Measurements from ENCODE around the gene IL27RA.
A peak's percentile ranks its signal among the peaks of the same experiment; 100 is the strongest.

The IL27RA gene

DNA sequence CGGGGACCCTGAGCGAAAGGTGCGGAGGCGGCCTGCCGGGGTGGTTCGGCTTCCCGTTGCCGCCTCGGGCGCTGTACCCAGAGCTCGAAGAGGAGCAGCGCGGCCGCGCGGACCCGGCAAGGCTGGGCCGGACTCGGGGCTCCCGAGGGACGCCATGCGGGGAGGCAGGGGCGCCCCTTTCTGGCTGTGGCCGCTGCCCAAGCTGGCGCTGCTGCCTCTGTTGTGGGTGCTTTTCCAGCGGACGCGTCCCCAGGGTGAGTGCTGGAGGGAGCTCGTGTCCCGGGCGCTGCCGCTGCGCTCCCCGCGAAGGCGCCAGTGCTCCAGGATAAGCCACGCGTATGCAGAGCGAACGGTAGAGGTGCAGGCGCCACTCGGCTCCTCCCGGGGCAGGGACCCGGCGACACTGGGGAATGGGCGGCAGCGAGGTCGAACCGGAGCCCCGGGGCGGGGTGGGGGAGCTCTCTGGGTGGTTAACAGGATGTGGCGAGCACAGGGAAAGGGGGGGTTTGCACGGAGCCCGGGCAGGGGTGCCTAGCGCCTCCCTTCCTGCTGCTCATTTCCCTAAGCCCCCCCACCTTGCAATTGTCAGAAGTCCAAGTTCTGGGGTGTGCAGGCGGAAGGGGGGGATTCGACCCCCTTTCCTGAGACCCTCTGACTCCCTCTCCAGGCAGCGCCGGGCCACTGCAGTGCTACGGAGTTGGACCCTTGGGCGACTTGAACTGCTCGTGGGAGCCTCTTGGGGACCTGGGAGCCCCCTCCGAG is at the start of gene IL27RA:
Gene IL27RA (plus strand): TSS at position 44 of the 762 bp plus-strand sequence. CDS start 111 bp downstream, at position 155.
- DNase-seq = no peak

DNA sequence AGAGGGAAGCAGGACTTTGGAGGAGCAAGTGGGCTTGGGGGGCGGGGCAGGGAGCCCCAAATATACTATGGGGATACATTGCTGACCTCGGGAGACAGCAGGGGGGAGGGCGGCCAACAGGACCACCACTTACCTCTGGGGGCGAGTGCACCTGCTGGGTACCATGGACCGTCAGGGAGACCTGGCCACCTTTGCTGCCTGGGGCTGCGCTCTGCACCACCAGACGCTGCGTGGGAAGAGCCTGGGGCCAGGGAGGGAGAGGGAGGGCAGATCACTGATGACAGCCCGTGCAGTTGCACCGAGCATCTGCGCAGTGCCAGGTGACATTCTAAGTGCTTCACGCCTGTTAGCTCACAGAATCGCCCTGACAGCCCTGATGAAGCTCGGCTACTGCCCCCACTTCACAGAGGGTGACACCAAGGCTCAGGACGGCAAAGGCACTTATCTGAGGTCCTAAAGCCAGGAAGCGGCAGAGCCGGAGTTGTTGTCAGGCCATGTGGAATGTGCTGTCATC is 49.5 kb upstream of the IL27RA start:
- DNase-seq = no peak

- DNase-seq = no peak
These were observed 48.8 kb upstream of the IL27RA start for GRCh38 chr19:13982773-13983172.

- no peak for DNase-seq
These were observed 48.2 kb upstream of the IL27RA start for GRCh38 chr19:13983213-13983889.

- no peak for DNase-seq
These were observed 47.4 kb upstream of the IL27RA start for GRCh38 chr19:13984186-13984585.

- DNase-seq = no peak
These were observed 46.5 kb upstream of the IL27RA start for GRCh38 chr19:13984875-13985741.

- DNase-seq = no peak
These were observed 45.7 kb upstream of the IL27RA start for GRCh38 chr19:13985771-13986347.

DNA sequence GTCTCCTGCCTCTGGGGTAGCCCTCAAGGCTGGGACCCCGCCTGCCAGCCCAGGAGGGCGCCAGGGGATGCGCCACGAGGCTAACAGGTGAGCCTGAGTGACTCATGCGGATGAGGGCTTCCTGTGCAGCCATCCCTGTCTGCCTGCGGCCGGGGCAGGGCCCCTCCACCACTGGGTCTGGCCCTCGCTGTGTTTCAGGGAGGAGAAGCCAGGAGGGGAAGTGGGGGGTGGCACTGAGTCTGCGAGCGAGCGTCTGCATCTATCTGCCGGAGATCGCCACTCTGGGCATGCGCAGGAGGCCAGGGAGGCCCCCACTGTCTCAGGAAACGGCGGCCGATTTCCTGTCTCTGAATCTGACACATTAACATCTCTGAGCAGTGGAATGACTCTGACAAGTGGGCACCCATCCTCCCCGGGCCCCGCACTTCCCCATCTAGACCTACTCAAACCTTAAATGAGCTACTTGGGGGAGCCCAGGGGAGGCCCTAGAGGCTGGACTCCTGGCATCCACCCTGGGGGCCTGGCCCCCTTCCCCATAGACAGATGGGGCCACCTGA is 45.1 kb upstream of the IL27RA start:
- DNase-seq = peak; percentile 51

- no peak for DNase-seq
These were observed 44.3 kb upstream of the IL27RA start for GRCh38 chr19:13987101-13987890.

DNA sequence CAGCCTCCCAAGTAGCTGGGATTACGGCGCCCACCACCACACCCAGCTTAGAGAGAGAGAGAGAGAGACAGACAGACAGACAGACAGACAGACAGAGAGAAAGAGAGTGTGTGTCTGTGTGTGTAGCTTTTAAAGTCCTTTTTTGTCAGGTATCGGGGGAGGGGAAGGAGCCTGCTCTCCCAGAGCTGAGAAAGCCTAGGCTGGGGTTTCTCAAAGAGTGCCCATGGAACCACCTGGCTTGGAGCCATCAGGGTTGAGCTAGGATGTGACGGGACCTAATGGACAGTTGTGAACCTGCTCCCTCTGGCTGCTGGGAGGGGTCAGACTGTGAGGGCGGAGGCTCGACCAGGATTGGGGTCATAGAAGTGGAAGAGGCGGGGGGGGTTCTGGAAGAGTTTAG is 42.1 kb upstream of the IL27RA start:
- no peak for DNase-seq

- no peak for DNase-seq
These were observed 41.5 kb upstream of the IL27RA start for GRCh38 chr19:13990085-13990484.

- DNase-seq = no peak
These were observed 39.5 kb upstream of the IL27RA start for GRCh38 chr19:13992025-13992424.

- DNase-seq = no peak
These were observed 37.8 kb upstream of the IL27RA start for GRCh38 chr19:13993590-13994300.

DNA sequence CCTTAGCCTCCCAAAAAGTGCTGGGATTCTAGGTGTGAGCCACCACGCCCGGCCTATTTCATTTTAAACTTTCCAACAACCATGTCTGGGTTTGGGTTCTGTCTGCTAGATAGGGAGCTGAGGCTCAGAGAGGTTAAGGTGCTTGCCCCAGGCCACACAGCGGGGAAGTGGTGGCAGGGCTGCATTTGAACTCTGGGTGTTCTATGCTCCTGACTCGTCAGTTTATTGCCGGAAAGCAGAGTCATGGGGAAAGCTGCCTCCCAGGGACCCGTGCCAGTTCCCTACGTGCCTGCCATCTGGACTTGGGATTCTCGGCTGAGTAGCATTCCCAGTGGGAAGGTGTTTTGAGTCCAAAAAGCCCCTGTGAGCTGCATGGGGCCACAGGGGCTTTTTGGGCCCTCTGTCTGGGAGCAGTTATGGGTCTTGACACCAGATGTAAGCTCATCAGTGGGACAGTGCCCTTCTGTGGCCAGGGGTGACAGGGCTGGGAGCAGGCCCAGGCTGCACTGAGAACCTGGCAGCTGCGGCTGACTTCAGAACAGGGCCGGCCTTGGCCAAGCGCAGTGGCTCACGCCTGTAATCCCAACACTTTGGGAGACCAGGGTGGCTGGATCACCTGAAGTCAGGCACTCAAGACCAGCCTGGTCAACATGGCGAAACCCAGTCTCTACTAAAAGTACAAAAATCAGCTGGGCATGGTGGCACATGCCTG is 36.4 kb upstream of the IL27RA start:
- DNase-seq = no peak

DNA sequence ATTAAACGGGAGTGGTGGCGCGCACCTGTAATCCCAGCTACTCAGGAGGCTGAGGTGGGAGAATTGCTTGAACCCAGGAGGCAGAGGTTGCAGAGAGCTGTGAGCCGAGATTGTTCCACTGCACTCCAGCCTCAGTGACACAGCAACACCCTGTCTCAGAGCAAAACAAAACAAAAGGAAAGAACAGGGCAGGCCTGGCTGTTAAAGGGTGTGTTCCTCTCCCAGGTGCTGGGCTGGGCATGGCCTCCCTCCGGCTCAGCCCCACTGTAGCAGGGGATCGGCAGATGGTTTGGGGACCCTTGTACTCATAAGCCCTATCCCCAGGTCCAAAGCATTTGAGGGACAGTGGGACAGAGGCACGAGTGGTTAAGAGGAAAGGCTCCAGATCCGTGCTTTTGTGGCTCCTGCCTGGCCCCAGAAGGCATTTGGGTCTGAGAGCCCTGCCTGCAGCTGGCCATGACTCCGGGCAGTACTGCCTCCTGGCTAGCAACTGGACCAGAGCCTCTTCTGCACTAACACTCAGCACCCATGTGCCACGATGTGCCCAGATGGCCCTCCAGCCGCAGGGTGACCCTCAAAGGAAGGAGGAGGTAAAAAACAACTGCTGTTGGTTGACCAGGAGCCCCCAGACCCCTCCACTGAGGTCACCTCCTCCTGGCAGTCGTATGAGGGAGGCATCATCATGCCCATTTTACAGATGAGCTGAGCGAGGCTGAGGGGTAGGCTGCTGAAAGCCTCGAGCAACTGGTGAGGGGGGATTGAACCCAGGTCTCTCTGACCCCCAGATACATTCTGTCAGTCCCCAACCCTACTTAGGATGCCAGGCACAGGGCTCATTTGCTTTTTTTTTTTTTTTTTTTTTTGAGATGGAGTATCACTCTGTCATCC is 35.4 kb upstream of the IL27RA start:
- DNase-seq = no peak

- DNase-seq = no peak
These were observed 34.5 kb upstream of the IL27RA start for GRCh38 chr19:13996928-13997630.

- no peak for DNase-seq
These were observed 34.0 kb upstream of the IL27RA start for GRCh38 chr19:13997631-13997962.

- no peak for DNase-seq
These were observed 33.1 kb upstream of the IL27RA start for GRCh38 chr19:13998426-13998825.

- no peak for DNase-seq
These were observed 32.5 kb upstream of the IL27RA start for GRCh38 chr19:13999085-13999484.

Data from HCEC 1CT (cell line).